Adipose tissue (tissue), 3 donors: ENCODE results near the gene DENND1C. TPM values are rescaled to one million over a fixed set of nuclear protein-coding genes. Genes with fewer than 3 reads are reported as not detected.

Source experiments
- H3K27ac ChIP-seq: one replicate; pipeline ENCODE4 v1.5.1; 2013; ENCODE audit warnings: low read depth, low read length
- WGBS, 3 donors: extraction: QIAGEN DNeasy Blood & Tissue Kit; methylation state at CpG; one replicate each; pipeline ENCODE4 v1.1.7; 2013; 5-methylcytosine and 5-hydroxymethylcytosine counted together
- polyA plus RNA-seq, 3 donors: library from polyadenylated mRNA; stranded (reverse); fragments of 200-250 nt; gene quantifications; one replicate each; pipeline ENCODE4 v1.2.3, GENCODE V29; 2013
- donor health status: healthy with polysubstance abuse.
- donor health status: Bipolar disorder and iron deficiency.
- donor health status: healthy.

Gene DENND1C, protein sequence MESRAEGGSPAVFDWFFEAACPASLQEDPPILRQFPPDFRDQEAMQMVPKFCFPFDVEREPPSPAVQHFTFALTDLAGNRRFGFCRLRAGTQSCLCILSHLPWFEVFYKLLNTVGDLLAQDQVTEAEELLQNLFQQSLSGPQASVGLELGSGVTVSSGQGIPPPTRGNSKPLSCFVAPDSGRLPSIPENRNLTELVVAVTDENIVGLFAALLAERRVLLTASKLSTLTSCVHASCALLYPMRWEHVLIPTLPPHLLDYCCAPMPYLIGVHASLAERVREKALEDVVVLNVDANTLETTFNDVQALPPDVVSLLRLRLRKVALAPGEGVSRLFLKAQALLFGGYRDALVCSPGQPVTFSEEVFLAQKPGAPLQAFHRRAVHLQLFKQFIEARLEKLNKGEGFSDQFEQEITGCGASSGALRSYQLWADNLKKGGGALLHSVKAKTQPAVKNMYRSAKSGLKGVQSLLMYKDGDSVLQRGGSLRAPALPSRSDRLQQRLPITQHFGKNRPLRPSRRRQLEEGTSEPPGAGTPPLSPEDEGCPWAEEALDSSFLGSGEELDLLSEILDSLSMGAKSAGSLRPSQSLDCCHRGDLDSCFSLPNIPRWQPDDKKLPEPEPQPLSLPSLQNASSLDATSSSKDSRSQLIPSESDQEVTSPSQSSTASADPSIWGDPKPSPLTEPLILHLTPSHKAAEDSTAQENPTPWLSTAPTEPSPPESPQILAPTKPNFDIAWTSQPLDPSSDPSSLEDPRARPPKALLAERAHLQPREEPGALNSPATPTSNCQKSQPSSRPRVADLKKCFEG
- 1 to 10 TPM; 1.5 to 2.7 (median 2.1) TPM for polyA plus RNA-seq

DNA sequence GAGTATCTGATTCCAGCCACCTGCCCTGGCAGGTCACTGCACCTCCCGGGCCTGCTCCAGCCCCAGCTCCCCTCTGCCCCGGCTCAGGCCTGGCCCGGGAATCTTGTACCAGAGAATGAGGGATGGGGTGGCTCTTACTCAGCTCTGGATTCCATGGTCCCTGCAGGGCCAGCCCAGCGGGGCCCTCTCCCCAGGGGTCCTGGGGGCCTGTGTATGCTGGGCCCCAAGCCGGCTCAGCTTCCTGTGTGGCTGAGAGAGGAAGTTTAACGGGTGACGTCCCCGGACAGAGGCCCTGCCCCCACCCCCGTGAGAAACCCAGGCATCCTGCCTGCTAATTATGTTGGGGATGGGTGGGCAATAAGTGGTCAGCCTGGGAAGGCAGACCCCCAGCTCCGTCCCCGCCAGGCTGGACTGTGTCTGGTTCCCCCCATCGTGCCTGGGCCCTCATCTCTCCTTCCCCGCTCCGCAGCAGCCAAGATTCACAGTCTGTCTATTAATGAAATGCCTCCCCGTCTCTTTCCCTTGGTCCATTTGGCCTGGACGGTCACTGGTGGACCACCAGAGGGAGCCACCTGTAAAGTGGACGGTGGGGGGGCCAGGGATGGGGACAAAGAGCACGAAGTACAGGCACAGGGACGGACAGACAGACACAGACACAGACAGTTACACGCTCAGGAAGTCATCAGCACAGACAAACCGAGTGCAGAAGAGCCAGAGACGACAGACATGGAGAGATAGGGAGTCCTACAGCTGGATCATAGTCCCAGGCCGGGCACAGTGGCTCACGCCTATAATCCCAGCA lies at the start of gene DENND1C:
Gene DENND1C (minus strand): TSS at position 247 of the 802 bp plus-strand sequence. CDS start 92 bp downstream, at position 155.
- 23 to 44% (median 25%) methylated on average over 22 to 24 of the region's 24 CpGs for WGBS, 3 donors
- H3K27ac ChIP-seq, result no peak within 1 kb of the TSS

DNA sequence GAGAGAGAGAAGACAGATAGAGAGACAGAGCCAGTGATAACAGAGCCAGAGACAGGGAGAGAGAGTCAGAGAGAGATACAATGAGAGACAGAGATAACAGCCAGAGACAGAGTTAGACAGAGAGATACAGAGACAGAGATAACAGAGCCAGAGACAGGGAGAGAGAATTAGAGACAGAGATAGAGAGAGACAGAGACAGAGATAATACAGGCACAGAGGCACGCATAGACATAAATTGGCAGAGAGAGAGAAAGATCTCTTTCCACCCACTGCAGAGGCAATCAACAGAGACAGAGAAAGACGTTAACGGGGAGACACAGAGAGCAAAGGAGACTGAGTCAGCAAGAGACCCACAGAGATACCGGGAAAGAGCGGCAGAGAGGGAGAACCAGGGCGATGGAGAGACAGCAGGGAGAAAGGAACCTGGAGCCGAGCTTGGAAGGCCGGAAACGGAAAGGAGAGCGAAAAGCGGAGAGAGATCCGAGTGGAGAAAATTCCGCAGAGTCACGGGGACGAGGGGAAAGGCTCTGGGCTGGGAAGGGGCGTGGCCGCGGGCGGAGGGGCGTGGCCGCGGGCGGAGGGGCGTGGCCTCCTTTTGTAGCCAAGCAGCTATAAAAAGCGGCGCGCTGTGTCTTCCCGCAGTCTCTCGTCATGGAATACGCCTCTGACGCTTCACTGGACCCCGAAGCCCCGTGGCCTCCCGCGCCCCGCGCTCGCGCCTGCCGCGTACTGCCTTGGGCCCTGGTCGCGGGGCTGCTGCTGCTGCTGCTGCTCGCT lies 49.0 kb upstream of the DENND1C start, which contains the start of gene TNFSF9:
Gene TNFSF9 (plus strand): TSS at position 641 of the 777 bp plus-strand sequence. CDS start 11 bp downstream, at position 652.
- WGBS, 3 donors, result 1% methylated on average over 41 to 44 of the region's 44 CpGs

DNA sequence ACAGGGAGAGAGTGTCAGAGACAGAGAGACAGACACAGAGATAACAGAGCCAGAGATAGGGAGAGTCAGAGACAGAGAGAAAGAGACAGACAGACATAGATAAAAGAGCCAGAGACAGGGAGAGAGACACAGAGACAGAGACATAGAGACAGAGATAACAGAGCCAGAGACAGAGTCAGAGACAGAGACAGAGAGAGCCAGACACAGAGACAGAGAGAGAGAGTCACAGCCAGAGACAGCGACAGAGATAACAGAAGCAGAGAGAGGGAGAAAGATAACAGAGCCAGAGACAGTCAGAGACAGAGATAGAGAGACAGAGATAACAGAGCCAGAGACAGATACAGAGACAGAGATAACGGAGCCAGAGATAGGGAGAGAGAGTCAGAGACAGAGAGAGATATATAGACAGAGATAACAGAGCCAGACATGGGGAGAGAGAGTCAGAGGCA lies 48.4 kb upstream of the DENND1C start:
- no peak overlapping the region for H3K27ac ChIP-seq
- 59 to 84% (median 77%) methylated on average over 2 of the region's 2 CpGs for WGBS, 3 donors

More for the DNA sequence above, 49.0 kb upstream of the DENND1C start, which contains the start of gene TNFSF9:
- H3K27ac ChIP-seq, result peak within 1 kb of the TSS; percentile 5

DNA sequence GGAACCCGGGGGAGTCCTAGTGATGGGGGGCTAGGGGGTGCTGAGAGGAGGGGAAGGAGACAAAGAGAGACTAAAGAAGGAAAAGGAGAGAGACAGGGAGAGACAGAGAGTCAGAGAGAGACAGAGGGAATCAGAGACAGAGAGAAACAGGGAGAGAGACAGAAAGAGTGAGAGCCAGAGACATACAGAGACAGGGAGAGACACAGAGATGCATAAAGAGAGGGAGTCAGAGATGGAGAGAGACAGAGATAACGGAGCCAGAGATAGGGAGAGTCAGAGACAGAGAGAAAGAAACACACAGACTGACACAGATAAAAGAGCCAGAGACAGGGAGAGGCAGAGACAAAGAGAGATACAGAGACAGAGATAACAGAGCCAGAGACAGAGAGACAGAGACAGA lies 47.8 kb upstream of the DENND1C start:
- WGBS, 3 donors, result 24 to 60% (median 59%) methylated on average over 2 of the region's 2 CpGs
- H3K27ac ChIP-seq, result no peak overlapping the region

DNA sequence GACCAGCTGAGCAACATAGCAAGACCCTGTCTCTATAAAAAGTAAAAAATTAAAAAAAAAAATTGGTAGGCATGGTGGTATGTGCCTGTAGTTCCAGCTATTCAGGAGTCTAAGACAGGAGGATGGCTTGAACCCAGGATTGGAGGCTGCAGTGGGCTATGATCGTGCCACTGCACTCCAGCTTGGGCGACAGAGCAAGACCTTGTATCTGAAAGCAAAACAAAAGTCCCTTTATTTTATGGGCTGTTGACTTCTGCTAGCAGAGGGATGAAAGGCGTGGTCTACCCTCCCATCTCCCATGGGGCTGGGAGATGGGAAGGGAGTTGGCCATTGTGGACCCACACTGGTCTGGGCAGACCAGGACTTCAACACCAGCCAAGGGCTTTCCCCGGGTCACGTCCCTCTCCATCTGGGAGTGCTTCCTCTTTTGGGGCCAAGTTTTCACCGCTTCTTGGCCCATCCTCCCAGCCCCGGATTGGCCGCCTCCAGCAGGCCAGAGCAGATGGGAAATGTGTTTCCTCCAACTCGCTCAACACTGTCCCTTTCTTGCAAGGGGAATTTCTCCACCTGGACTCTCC lies 47.0 kb upstream of the DENND1C start:
- whole genome bisulfite sequencing, 3 donors, result 21 to 36% (median 25%) methylated on average over 9 of the region's 9 CpGs
- no peak overlapping the region for H3K27ac ChIP-seq

DNA sequence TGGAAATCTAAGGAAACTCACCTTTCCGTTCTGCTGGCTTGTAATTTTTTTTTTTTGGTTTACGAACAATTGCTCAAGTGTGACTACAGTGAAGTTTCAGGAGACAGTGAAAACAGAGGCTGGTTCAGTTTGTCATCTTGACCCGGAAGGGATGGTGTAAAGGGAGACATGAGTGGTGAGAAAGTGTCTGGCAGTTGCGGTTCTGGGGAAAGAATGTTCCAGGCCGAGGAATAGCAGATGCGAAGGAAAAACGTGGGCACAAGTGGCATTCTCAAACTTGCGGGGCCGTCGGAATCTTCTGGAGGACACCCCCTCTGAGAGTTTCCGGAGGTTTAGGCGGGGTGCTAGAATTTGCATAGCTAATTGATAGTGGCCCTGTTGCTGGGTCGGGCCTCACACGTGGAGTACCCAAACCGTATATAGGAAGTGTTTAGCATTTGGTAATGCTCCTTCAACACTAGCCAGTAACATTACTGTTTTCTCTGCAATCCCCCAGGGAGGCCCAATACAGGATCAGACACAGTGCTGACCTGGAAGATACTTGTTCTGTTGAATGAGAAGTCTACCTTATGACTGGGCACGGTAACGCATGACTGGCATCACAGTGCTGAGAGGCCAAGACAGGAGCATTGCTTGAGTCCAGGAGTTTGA lies 46.4 kb upstream of the DENND1C start:
- 66 to 78% (median 78%) methylated on average over 17 of the region's 17 CpGs for WGBS, 3 donors
- no peak overlapping the region for H3K27ac ChIP-seq

DNA sequence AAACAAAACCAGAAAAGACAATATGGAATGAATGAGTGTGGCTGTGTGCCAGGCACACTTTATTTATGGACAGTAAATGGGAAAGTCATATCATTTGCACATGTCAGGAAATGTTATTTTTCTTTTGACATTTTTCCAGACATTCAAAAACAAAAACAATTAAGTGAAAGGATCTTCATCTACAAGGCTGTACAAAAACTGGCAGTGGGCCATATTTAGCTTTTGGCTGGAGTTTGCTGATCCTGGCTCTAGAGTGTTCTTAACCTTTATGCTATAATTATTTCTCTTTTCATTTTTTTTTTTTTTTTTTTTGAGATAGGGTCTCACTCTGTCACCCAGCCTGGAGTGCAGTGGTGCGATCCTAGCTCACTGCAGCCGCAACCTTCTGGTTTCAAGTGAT lies 42.7 kb upstream of the DENND1C start:
- 48 to 89% (median 73%) methylated on average over 2 of the region's 2 CpGs for WGBS, 3 donors
- no peak overlapping the region for H3K27ac ChIP-seq

DNA sequence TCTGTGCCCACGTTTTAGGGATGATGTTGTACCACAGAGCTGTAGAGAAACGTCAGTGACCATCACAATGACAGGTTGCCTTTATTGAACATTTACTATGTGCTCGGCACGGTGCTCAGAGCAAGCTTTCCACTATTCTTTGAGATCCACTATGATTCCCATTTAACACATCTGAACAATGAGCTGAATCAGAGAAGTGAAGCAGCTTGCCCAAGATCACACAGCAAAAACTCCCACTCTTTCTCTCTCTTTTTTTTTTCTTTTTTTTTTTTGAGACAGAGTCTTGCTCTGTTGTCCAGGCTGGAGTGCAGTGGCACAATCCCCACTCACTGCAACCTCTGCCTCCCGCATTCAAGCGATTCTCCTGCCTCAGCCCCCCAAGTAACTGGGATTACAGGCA lies 41.1 kb upstream of the DENND1C start:
- H3K27ac ChIP-seq, result no peak overlapping the region
- WGBS, 3 donors, result 76 to 87% (median 86%) methylated on average over 6 of the region's 6 CpGs

DNA sequence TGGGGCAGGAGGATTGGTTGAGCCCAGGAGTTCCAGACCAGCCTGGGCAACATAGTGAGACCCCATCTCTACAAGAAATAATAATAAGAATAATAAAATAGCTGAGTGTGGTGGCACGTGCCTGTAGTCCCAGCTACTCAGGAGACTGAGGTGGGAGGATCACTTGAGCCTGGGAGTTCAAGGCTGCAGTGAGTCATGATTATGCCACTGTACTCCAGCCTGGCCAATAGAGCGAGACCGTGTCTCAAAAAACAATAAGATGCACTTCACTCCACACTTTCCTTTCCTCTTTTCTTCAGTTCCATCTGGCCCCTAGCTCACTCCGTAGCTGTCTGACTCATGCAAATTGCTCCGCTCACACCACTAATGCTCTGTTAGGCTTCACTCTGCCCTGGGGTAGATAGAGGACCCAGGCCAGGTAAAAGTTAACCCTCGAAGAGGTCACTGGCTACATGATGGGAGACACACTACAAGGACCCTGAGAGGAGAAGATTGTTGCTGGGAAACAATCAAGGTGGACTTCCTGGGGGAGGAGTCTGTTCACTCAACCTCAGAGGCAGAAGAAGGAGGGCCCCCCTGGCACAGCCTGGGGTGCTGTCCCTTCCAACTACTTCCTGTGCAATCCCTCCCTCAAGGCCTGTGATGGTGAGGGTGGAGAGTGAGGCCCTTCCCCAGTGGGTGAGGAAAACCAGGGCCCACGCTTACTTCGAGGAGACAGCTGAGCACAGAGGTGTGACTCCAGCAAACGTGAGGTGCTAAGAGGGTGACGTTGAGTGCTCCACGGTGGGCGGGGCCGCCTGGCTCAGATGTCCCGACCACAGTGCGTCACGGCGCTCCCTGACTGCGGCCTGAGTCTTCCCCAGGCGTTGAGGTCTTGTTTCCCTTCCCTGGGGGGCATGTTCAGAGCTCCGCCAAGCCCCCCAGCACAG lies 40.4 kb upstream of the DENND1C start:
- WGBS, 3 donors, result 47 to 66% (median 62%) methylated on average over 20 of the region's 20 CpGs
- no peak overlapping the region for H3K27ac ChIP-seq

DNA sequence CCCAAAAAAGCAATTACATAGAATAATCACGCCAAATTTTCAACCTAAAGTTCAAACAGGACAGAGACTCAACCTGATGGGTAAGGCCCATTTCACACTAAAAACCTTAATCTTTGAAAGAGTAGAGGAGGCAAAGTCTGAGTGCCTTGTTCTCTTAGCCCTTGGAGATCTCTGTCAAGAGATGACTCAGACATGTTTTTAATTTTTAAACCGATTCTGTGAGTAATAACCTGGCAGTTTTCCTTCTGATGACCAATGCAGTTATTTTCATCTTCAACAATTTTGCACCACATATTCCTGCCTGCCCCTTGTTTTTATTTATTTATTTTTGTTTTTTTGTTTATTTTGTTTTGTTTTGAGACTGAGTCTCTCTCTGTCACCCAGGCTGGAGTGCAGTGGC lies 37.7 kb upstream of the DENND1C start:
- WGBS, 3 donors, result 45 to 53% (median 49%) methylated on average over 2 of the region's 2 CpGs

DNA sequence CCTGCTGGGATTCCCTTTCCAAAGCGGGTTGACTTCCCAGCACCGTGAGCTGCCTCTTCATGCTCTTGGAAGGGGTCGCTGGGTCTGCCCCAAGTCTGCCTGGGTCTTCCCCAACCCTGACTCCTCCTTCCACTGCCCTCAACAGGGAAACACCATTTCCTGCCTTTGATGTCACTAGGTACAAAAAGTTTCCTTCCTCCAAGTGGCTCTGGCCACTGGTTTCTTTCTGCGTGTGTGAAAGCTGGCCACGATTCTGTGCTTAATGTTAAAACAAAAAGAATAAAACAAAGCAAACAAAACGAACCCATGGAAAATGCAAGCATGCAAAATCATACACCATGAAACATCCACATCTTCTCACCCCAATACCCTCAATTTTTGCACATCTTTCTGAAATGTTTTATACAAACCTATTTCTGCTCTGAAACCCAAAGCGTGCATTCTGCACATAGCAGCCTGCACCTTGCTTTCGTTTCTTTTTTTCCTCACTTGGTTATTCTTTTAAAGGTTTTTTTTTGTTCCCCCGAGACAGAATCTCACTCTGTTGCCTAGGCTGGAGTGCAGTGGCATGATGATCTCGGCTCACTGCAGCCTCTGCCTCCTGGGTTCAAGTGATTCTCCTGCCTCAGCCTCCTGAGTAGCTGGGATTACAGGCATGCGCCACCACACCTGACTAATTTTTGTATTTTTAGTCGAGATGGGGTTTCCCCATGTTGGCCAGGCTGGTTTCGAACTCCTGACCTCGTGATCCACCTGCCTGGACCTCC lies 36.7 kb upstream of the DENND1C start:
- WGBS, 3 donors, result 41 to 46% (median 43%) methylated on average over 14 of the region's 14 CpGs
- H3K27ac ChIP-seq, result no peak overlapping the region

More for the DNA sequence above, 37.7 kb upstream of the DENND1C start:
- no peak overlapping the region for H3K27ac ChIP-seq

DNA sequence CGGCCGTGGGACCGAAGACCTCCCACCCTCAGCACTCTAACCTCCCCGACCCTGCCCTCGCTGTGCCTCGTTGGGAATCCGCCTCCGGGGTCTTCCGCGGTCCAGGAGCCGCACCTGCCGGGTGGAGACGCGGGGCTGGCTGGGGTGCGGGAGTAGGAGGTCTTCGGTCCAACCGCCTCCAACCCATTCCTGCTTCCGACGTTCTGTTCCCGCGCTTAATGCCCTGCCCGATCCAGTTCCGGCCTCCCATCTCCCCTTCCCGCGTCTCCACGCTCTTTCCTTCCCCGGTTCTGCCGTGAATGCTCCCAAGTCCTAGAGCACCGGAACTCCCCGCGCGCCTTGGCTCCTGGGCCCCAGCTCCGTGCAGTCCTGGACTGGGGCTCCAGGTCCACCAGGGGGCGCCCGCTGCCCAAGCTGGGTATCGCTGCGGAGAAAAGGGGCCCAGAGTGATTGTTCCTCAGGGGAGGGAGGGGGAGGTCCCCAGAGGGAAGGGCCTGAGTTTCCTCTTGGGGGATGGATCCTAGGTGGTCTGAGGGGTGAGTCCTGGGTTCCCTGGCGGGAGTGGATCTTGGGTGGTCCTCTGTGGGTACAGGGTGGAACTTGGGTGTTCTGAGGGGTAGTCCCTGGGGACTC lies 35.2 kb upstream of the DENND1C start:
- WGBS, 3 donors, result 0 to 1% (median 0%) methylated on average over 34 to 38 of the region's 38 CpGs
- no peak overlapping the region for H3K27ac ChIP-seq

DNA sequence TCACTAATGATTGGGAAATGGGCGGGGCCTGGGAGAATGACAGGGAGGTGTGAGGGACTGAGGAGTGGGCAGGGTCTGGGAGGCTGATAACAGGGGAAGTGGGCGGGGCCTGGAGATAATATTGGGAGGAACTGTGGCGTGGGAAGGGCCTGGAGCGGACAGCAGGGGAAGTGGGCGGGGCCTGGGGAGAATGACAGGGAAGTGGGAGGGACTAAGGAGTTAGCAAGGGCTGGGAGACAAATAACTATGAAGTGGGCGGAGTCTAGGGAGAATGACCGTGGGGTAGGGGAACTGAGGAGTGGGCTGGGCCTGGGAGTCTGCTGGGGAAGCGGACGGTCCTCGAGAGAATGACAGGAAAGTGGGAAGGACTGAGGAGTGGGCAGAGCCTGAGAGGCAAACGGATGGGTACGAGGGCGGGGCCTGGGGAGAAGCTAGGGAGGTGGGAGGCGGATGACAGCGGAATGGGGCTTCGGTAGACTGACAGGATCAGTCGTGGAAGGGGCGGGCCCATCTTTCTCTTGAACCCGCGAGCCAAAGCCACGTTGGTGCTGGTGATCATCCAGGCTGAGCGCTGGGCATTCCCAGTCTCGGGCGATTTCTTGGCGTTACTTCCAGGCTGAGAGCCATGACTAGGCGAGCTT lies 34.6 kb upstream of the DENND1C start:
- 1 to 3% (median 2%) methylated on average over 25 to 26 of the region's 26 CpGs for WGBS, 3 donors
- H3K27ac ChIP-seq, result no peak overlapping the region

DNA sequence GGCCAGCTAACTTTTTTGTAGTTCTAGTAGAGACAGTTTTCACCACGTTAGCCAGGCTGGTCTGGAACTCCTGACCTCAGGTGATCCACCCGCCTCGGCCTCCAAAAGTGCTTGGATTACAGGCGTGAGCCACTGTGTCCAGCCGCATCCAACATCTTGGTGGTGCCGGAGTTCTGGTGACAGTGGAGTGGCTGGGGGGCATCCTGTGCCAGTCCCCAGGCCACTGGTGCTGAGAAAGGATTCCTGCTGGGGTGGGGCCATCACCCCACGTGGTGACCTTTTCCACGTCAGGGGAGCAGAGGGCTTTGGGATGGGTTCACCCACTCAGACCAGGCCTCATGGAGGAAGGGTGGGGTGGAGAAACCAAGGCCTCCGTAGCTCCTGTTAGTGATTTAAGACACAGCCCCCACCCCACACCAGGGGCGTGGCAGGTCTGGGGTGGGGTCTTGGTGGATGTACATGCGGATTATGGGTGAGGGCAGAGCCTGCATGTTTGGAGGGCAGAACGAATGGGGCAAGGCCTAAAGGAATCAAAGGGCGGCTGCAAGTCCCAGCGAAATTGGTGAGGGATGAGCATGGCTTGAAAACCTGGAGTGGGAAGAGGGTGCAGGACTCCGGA lies 33.4 kb upstream of the DENND1C start:
- 87 to 89% (median 88%) methylated on average over 15 of the region's 15 CpGs for WGBS, 3 donors
- H3K27ac ChIP-seq, result no peak overlapping the region
